Right atrium auricular region (tissue), 2 donors: Measurements from ENCODE around the gene FHIT. TPM values are rescaled to one million over a fixed set of nuclear protein-coding genes. Genes with fewer than 3 reads are reported as not detected.

Experiments
- DNase-seq: peaks from one replicate; pipeline ENCODE4 v3.0.0-alpha.2; 2019; ENCODE audit warnings: low spot score
- H3K27ac ChIP-seq, 2 donors: fragments of 200-600 bp; sonication (generic); 1 replicate in 1 of 2; 2 replicates in 1 of 2; pipeline ENCODE4 v1.5.1; 2016 to 2019
- H3K27me3 ChIP-seq, 2 donors: fragments of 200-600 bp; sonication (generic); one replicate each; pipeline versions ENCODE4 v1.5.1 to v1.6.0; 2017 to 2019
- H3K36me3 ChIP-seq: fragments of 200-600 bp; sonication (generic); one replicate; pipeline ENCODE4 v1.5.1; 2016
- H3K4me1 ChIP-seq, 2 donors: fragments of 200-600 bp; sonication (generic); one replicate each; pipeline versions ENCODE4 v1.5.1 to v1.6.0; 2017 to 2019
- H3K4me3 ChIP-seq, 2 donors: fragments of 200-600 bp; sonication (generic); 1 replicate in 1 of 2; 2 replicates in 1 of 2; pipeline ENCODE4 v1.5.1; 2017 to 2019; ENCODE audit warnings: mild to moderate bottlenecking in 1 of 2, moderate library complexity in 1 of 2
- H3K9me3 ChIP-seq, 2 donors: fragments of 200-600 bp; sonication (generic); one replicate each; pipeline ENCODE4 v1.5.1; 2019
- CTCF ChIP-seq, 2 donors: fragments of 200-600 bp; sonication (generic); IDR thresholded peaks; one replicate each; pipeline ENCODE4 v1.5.1; 2019; ENCODE audit warnings: antibody characterized with exemption in 2 of 2
- total RNA-seq, 2 donors: library from RNA; depleted of rRNA; stranded (reverse); fragments of >200 nt; gene quantifications; one replicate each; pipeline ENCODE4 v1.1.0, GENCODE V29; 2016

FHIT gene
- total RNA-seq, 2 donors from 2014 or later = 10.4 to 11.0 TPM

GRCh38 chr3:60250206-60250605 is 1001.0 kb downstream of the FHIT start:
- Histone ChIP-seq H3K4me3 (no peak overlapping the region), H3K9me3 (no peaks in the 10 kb centered on the region), H3K27ac (no peak overlapping the region), H3K27me3 (no peaks in the 10 kb centered on the region), H3K36me3 (no peaks in the 10 kb centered on the region), H3K4me1 (no peaks in the 10 kb centered on the region)
- DNase-seq = no peak
- no peak for TF ChIP-seq CTCF (IDR thresholded peaks at IDR 0.05)

- no peaks in the 10 kb centered on the region for H3K9me3 ChIP-seq
- no peak overlapping the region for H3K4me3 ChIP-seq
- no peaks in the 10 kb centered on the region for H3K36me3 ChIP-seq
- no peak overlapping the region for H3K27ac ChIP-seq
- no peak for TF ChIP-seq CTCF (IDR thresholded peaks at IDR 0.05)
- no peaks in the 10 kb centered on the region for H3K4me1 ChIP-seq
- no peak for DNase-seq
- no peaks in the 10 kb centered on the region for H3K27me3 ChIP-seq
Observed at GRCh38 chr3:60246361-60246760, 1004.9 kb downstream of the FHIT start.

- no peak overlapping the region for H3K27ac ChIP-seq
- H3K9me3 ChIP-seq = no peaks in the 10 kb centered on the region
- no peak overlapping the region for H3K4me3 ChIP-seq
- H3K4me1 ChIP-seq = no peaks in the 10 kb centered on the region
- TF ChIP-seq CTCF (IDR thresholded peaks at IDR 0.05) = no peak
- H3K27me3 ChIP-seq = no peaks in the 10 kb centered on the region
- DNase-seq = no peak
- no peaks in the 10 kb centered on the region for H3K36me3 ChIP-seq
Observed at GRCh38 chr3:60243456-60243855, 1007.8 kb downstream of the FHIT start.

- Histone ChIP-seq H3K4me3 (no peak overlapping the region), H3K27me3 (no peaks in the 10 kb centered on the region), H3K4me1 (no peaks in the 10 kb centered on the region), H3K27ac (no peak overlapping the region), H3K36me3 (no peaks in the 10 kb centered on the region), H3K9me3 (no peaks in the 10 kb centered on the region)
- no peak for DNase-seq
- no peak for TF ChIP-seq CTCF (IDR thresholded peaks at IDR 0.05)
Observed at GRCh38 chr3:60240492-60240891, 1010.8 kb downstream of the FHIT start.

GRCh38 chr3:60238550-60238949 is 1012.7 kb downstream of the FHIT start:
- H3K9me3 ChIP-seq = no peaks in the 10 kb centered on the region
- H3K36me3 ChIP-seq = no peaks in the 10 kb centered on the region
- TF ChIP-seq CTCF (IDR thresholded peaks at IDR 0.05) = no peak
- H3K27ac ChIP-seq = no peak overlapping the region
- no peaks in the 10 kb centered on the region for H3K4me1 ChIP-seq
- DNase-seq = no peak
- no peaks in the 10 kb centered on the region for H3K27me3 ChIP-seq
- no peak overlapping the region for H3K4me3 ChIP-seq

GRCh38 chr3:60229502-60229901 is 1021.8 kb downstream of the FHIT start:
- no peak for DNase-seq
- Histone ChIP-seq H3K27me3 (no peaks in the 10 kb centered on the region), H3K4me3 (no peak overlapping the region), H3K9me3 (no peaks in the 10 kb centered on the region), H3K4me1 (no peaks in the 10 kb centered on the region), H3K36me3 (no peaks in the 10 kb centered on the region), H3K27ac (no peak overlapping the region)
- TF ChIP-seq CTCF (IDR thresholded peaks at IDR 0.05) = no peak
